ENCODE results near the gene SRRM1. TPM values are rescaled to one million over a fixed set of nuclear protein-coding genes. Genes with fewer than 3 reads are reported as not detected.
A peak's percentile ranks its signal among the peaks of the same experiment; 100 is the strongest.

SRRM1 gene
- polyA plus RNA-seq (29.7 to 79.3 TPM (median 56.1 TPM) in 3 replicates), polyA minus RNA-seq (40.5 to 79.4 TPM (median 65.6 TPM) in 3 replicates)
- polyA plus RNA-seq (2011; ENCODE audit: low read depth), result 235 TPM
- 57.5 and 59.9 TPM in 2 replicates for polyA plus RNA-seq (2011; cell fraction: cytosol; rRNA removed)
- 124 and 130 TPM in 2 replicates for polyA plus RNA-seq (2011; cell fraction: nucleus; rRNA removed)
- polyA plus RNA-seq (2012; ENCODE audit: low replicate concordance), result 66.9 and 70.8 TPM in 2 replicates
- polyA minus RNA-seq (2011; cell fraction: cytosol; rRNA and poly(A)+ RNA removed), result 24.0 TPM
- polyA minus RNA-seq (2011; cell fraction: nucleus; rRNA and poly(A)+ RNA removed), result 44.9 and 73.5 TPM in 2 replicates

- Histone ChIP-seq H3K9ac (ENCODE audit: control insufficient read depth, extremely low read depth, insufficient read depth, low read length) (peak within 1 kb of the TSS; percentile 98), H3K27ac (ENCODE audit: control insufficient read depth, insufficient read depth, low read length) (peak within 1 kb of the TSS; percentile 98), H3K27me3 (ENCODE audit: control insufficient read depth, extremely low read depth, insufficient read depth, low read length) (no peaks in the 10 kb centered on the region), H3K4me2 (ENCODE audit: control insufficient read depth, extremely low read depth, insufficient read depth, low read depth, low read length) (peak within 1 kb of the TSS; percentile 90), H3K79me2 (ENCODE audit: control insufficient read depth, insufficient read depth, low read length) (peaks cover 45% of the 10 kb centered on the region), H2AFZ (ENCODE audit: control insufficient read depth, low read length) (peak within 1 kb of the TSS; percentile 64), H3K4me1 (ENCODE audit: control insufficient read depth, extremely low read depth, insufficient read depth, low read length) (peaks cover 21% of the 10 kb centered on the region), H3K9me3 (ENCODE audit: control insufficient read depth, low read depth, low read length) (no peaks in the 10 kb centered on the region), H4K20me1 (ENCODE audit: control insufficient read depth, extremely low read depth, insufficient read depth, low read length) (peaks cover 6% of the 10 kb centered on the region), H3K9me1 (ENCODE audit: control insufficient read depth, extremely low read depth, insufficient read depth, low read length) (no peaks in the 10 kb centered on the region), H3K4me3 (ENCODE audit: control insufficient read depth in 2 of 3, extremely low read depth in 1 of 3, insufficient read depth in 2 of 3, low read depth in 1 of 3, low read length in 3 of 3) (peak within 1 kb of the TSS; percentile 82 to 90 (median 88)), H3K36me3 (ENCODE audit: control insufficient read depth in 2 of 2, extremely low read depth in 1 of 2, insufficient read depth in 2 of 2, low read length in 2 of 2) (peaks cover 5 to 23% of the 10 kb centered on the region in 2 experiments)
- peak in 2 of 3 experiments; percentile 3 to 24 for TF ChIP-seq CTCF (optimal IDR thresholded peaks at IDR 0.05 in 1 of 3, IDR thresholded peaks at IDR 0.05 in 1 of 3, conservative IDR thresholded peaks at IDR 0.05 in 1 of 3; ENCODE audit: extremely low read depth in 1 of 3, insufficient read depth in 2 of 3, low read length in 3 of 3)
- no peak for TF ChIP-seq EZH2 (IDR thresholded peaks at IDR 0.05; ENCODE audit: low read length)
- DNase-seq (ENCODE audit: low read depth, low spot score), result peak; percentile 99
- FAIRE-seq, result peak; percentile 69
- dilution Hi-C loops (cut with MboI; ENCODE audit: extremely low pct_ligation_motif_present, low sequenced_read_pairs), result no loop called here
Observed at GRCh38 chr1:24642481-24643362, at the start of gene SRRM1. Gene SRRM1, plus strand, starts transcription at chr1:24643302. Its CDS starts 25 bp downstream, at chr1:24643327.

- Histone ChIP-seq H3K9me1 (ENCODE audit: control insufficient read depth, extremely low read depth, insufficient read depth, low read length) (no peaks in the 10 kb centered on the region), H3K4me3 (ENCODE audit: control insufficient read depth in 2 of 3, extremely low read depth in 1 of 3, insufficient read depth in 2 of 3, low read depth in 1 of 3, low read length in 3 of 3) (no peak overlapping the region), H3K79me2 (ENCODE audit: control insufficient read depth, insufficient read depth, low read length) (no peaks in the 10 kb centered on the region), H3K27me3 (ENCODE audit: control insufficient read depth, extremely low read depth, insufficient read depth, low read length) (no peaks in the 10 kb centered on the region), H2AFZ (ENCODE audit: control insufficient read depth, low read length) (no peak overlapping the region), H4K20me1 (ENCODE audit: control insufficient read depth, extremely low read depth, insufficient read depth, low read length) (no peaks in the 10 kb centered on the region), H3K36me3 (ENCODE audit: control insufficient read depth in 2 of 2, extremely low read depth in 1 of 2, insufficient read depth in 2 of 2, low read length in 2 of 2) (no peaks in the 10 kb centered on the region), H3K4me2 (ENCODE audit: control insufficient read depth, extremely low read depth, insufficient read depth, low read depth, low read length) (peak overlapping the region; percentile 23), H3K9ac (ENCODE audit: control insufficient read depth, extremely low read depth, insufficient read depth, low read length) (no peak overlapping the region), H3K27ac (ENCODE audit: control insufficient read depth, insufficient read depth, low read length) (no peak overlapping the region), H3K9me3 (ENCODE audit: control insufficient read depth, low read depth, low read length) (no peaks in the 10 kb centered on the region), H3K4me1 (ENCODE audit: control insufficient read depth, extremely low read depth, insufficient read depth, low read length) (peaks cover 13% of the 10 kb centered on the region)
- FAIRE-seq, result peak; percentile 93
- DNase-seq (ENCODE audit: low read depth, low spot score), result peak; percentile 54
- TF ChIP-seq CTCF (optimal IDR thresholded peaks at IDR 0.05 in 1 of 3, IDR thresholded peaks at IDR 0.05 in 1 of 3, conservative IDR thresholded peaks at IDR 0.05 in 1 of 3; ENCODE audit: extremely low read depth in 1 of 3, insufficient read depth in 2 of 3, low read length in 3 of 3) (no peak), EZH2 (IDR thresholded peaks at IDR 0.05; ENCODE audit: low read length) (no peak)
- dilution Hi-C loops (cut with MboI; ENCODE audit: extremely low pct_ligation_motif_present, low sequenced_read_pairs), result no loop called here
Observed at GRCh38 chr1:24594328-24594598, 48.8 kb upstream of the SRRM1 start.
